Activated B cell treated with CpG ODN at 0.5 μM for 24 hours (primary cell): ENCODE data around the gene RPL28. TPM values are rescaled to one million over a fixed set of nuclear protein-coding genes. Genes with fewer than 3 reads are reported as not detected.

Experiments used
- ATAC-seq: fragments of 200-7000 bp; cut with Tn5 transposase; one replicate; pipeline ENCODE4 v1.10.0; 2021; ENCODE audit warnings: low read depth, mild to moderate bottlenecking, moderate library complexity
- CTCF ChIA-PET: fragments of 350-600 bp; sonication (Branson Sonifier 250); formaldehyde crosslinking; loops from one replicate; lab custom pipeline; 2021; ENCODE audit warnings: antibody characterized with exemption; lab: Charles Lee
- POLR2A ChIA-PET: fragments of 350-600 bp; sonication (Branson Sonifier 250); formaldehyde crosslinking; loops from one replicate; lab custom pipeline; 2021; ENCODE audit warnings: antibody characterized with exemption; lab: Charles Lee
- DNase-seq: peaks from one replicate; pipeline ENCODE4 v3.0.0; 2022
- H3K27ac Mint-ChIP-seq: one replicate; pipeline ENCODE4 v1.8.0; 2020; ENCODE audit warnings: mixed read lengths
- H3K27me3 Mint-ChIP-seq: one replicate; pipeline ENCODE4 v1.8.0; 2021; ENCODE audit warnings: mixed read lengths
- H3K36me3 Mint-ChIP-seq: one replicate; pipeline ENCODE4 v1.8.0; 2021; ENCODE audit warnings: low read depth, mixed read lengths
- H3K4me1 Mint-ChIP-seq: one replicate; pipeline ENCODE4 v1.8.0; 2021; ENCODE audit warnings: mixed read lengths
- H3K4me3 Mint-ChIP-seq: one replicate; pipeline ENCODE4 v1.8.0; 2020; ENCODE audit warnings: mild to moderate bottlenecking, mixed read lengths
- H3K9me3 Mint-ChIP-seq: one replicate; pipeline ENCODE4 v1.8.0; 2020; ENCODE audit warnings: mixed read lengths
- intact Hi-C: fragments of 100-400 bp; cut with micrococcal nuclease; formaldehyde crosslinking; loops from one replicate; pipeline ENCODE4 v1.15.1; 2024
- total RNA-seq: library from RNA; stranded (reverse); gene quantifications from 2 replicates; pipeline ENCODE4 v1.2.3, GENCODE V29; 2022
- TF ChIP-seq, protein P1 (sequence below): fragments of 200-600 bp; IDR thresholded peaks from one replicate; pipeline ENCODE4 v1.8.0; 2022; ENCODE audit warnings: antibody characterized with exemption, mild to moderate bottlenecking

The RPL28 gene
- total RNA-seq, 1 donor from 2014 or later: 3,790 TPM

GRCh38 chr19:55441319-55441691 lies 55.6 kb downstream of the RPL28 start:
- ChIA-PET POLR2A (interaction anchor here (0.7 to 1.7 kb wide), 2 partner anchors 20 to 34 kb away, joined by 3 to 4 read pairs; partner anchors contain the start of genes ISOC2 and UBE2S), CTCF (no interaction called here)
- Mint-ChIP-seq H3K4me1 (peaks cover 17% of the 10 kb centered on the region), H3K36me3 (no peaks in the 10 kb centered on the region), H3K27ac (no peak overlapping the region), H3K9me3 (no peaks in the 10 kb centered on the region), H3K27me3 (peaks cover 69% of the 10 kb centered on the region), H3K4me3 (peak overlapping the region; percentile 32)
- TF ChIP-seq, protein P1, sequence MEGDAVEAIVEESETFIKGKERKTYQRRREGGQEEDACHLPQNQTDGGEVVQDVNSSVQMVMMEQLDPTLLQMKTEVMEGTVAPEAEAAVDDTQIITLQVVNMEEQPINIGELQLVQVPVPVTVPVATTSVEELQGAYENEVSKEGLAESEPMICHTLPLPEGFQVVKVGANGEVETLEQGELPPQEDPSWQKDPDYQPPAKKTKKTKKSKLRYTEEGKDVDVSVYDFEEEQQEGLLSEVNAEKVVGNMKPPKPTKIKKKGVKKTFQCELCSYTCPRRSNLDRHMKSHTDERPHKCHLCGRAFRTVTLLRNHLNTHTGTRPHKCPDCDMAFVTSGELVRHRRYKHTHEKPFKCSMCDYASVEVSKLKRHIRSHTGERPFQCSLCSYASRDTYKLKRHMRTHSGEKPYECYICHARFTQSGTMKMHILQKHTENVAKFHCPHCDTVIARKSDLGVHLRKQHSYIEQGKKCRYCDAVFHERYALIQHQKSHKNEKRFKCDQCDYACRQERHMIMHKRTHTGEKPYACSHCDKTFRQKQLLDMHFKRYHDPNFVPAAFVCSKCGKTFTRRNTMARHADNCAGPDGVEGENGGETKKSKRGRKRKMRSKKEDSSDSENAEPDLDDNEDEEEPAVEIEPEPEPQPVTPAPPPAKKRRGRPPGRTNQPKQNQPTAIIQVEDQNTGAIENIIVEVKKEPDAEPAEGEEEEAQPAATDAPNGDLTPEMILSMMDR: no peak
- DNase-seq (no peak), ATAC-seq (peak; percentile 43)
- intact Hi-C loops: no loop called here

- intact Hi-C loops: no loop called here
- TF ChIP-seq, protein P1: no peak
- Mint-ChIP-seq H3K9me3 (no peaks in the 10 kb centered on the region), H3K27ac (no peak overlapping the region), H3K27me3 (peaks cover 66% of the 10 kb centered on the region), H3K4me1 (peaks cover 17% of the 10 kb centered on the region), H3K36me3 (no peaks in the 10 kb centered on the region), H3K4me3 (peak overlapping the region; percentile 32)
- peak; percentile 29 for ATAC-seq
- CTCF ChIA-PET: no interaction called here
- POLR2A ChIA-PET: interaction anchor here (0.7 to 1.7 kb wide), 2 partner anchors 20 to 34 kb away, joined by 3 to 4 read pairs; partner anchors contain the start of genes ISOC2 and UBE2S
- no peak for DNase-seq
These were observed 56.1 kb downstream of the RPL28 start for GRCh38 chr19:55441692-55442321.

DNA sequence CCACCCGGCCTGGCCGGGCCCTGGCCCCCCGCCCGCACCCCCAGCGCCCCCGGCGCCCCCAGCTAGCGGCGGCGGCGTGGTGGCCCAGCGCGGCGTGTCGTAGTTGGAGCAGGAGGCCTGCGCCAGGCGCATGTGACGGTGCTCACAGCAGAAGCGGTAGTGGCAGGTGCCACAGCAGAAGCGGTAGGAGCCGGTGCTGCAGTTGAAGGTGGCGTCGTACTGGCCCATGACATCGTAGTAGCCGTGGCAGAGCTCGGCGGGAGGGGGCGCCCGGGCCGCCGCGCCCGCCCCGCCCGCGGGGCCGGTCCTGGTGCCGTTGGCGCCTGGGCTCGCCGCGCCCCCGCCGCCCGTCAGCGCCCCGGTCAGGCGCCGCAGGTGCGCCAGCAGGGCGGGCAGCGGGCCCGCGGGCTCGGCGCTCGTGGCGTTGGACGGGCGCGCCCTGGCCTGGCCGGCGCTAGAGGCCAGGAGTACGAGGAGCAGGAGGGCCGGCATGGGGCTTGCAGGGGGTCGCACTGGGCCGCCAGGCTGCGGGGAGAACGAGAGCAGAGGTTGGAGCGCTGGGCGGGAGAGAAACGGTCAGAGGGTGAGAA lies 56.7 kb downstream of the RPL28 start:
- TF ChIP-seq, protein P1: no peak
- Mint-ChIP-seq H3K27me3 (peaks cover 59% of the 10 kb centered on the region), H3K4me3 (no peak overlapping the region), H3K9me3 (no peaks in the 10 kb centered on the region), H3K36me3 (no peaks in the 10 kb centered on the region), H3K4me1 (peaks cover 17% of the 10 kb centered on the region), H3K27ac (no peak overlapping the region)
- CTCF ChIA-PET: no interaction called here
- POLR2A ChIA-PET: interaction anchor here (0.6 to 1.7 kb wide), 2 partner anchors 35 to 169 kb away, joined by 4 read pairs; partner anchors contain the start of gene UBE2S
- intact Hi-C loops: no loop called here
- ATAC-seq: peak; percentile 55
- no peak for DNase-seq

DNA sequence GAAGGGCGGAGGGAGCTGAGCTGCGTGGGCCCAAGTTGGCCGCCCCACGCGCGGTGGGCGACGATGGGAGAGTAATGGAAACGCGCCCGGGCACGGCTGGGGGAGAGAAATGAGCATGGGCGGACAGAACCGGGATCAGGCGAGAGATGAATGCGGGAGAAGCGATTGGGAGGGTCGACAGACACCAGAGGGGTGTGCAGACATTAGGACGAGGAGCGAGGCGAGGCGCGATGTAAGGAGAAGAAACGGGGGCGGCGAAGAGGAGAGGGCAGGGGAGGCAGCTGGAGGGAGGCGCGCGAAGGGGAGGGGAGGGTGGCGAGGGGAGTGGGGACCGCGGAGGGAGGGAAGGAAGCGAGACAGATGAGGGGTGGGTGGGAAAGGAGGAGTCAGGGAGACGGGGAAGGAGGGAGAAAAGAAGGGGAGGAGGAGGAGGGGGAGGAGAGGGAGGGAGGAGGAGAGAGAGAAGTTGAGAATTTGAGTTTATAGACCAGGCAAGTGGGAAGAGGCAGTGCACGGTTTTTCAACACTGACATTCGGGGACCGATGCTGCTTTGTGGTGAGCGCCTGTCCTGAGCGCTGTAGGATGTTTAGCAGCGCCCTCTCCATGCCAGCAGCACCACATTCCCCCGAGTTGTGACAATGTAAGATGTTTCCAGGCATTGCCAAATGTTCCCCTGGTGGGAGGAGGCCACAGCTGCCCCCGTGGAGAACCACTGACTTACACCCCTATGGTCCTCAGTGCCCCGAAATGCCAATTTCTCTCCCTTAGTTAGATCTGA lies 57.5 kb downstream of the RPL28 start, which contains the start of gene SHISA7:
SHISA7 (minus strand) TSS at position 256 of the 779 bp plus-strand sequence. CDS start 437 bp downstream, outside the sequence.
- no peaks in the 10 kb centered on the region for H3K36me3 Mint-ChIP-seq
- ATAC-seq (no peak), DNase-seq (no peak)
- peaks cover 55% of the 10 kb centered on the region for H3K27me3 Mint-ChIP-seq
- H3K27ac Mint-ChIP-seq: no peak within 1 kb of the TSS
- POLR2A ChIA-PET: interaction anchor here (0.6 to 1.7 kb wide), 2 partner anchors 36 to 170 kb away, joined by 4 read pairs; partner anchors contain the start of gene UBE2S
- TF ChIP-seq, protein P1: no peak
- intact Hi-C loops: no loop called here
- H3K4me1 Mint-ChIP-seq: peaks cover 17% of the 10 kb centered on the region
- CTCF ChIA-PET: no interaction called here
- H3K4me3 Mint-ChIP-seq: no peak within 1 kb of the TSS
- no peaks in the 10 kb centered on the region for H3K9me3 Mint-ChIP-seq
